ENCODE results near the gene SIGLEC12.
"Not testable (repeated sequence)": the region's sequence is repeated elsewhere in the genome, so short reads cannot be mapped to it uniquely, and the experiment has no call there.

The SIGLEC12 gene

DNA sequence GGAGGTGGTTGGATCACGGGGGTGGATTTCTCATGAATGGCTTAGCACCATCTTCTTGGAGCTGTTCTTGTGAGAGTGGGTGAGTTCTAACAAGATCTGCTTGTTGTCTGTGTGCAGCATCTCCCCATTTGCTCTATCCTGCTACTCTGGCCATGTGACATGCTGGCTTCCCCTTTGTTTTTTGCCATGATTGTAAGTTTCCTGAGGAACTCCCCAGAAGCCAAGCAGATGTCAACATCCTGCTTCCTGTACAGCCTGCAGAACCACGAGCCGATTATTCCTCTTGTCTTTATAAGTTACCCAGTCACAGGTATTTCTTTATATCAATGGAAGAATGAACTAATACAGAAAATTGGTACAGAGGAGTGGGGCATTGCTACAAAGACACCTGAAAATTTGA lies 2.3 kb upstream of the SIGLEC12 start:
- Histone ChIP-seq H3K27me3 (ENCODE audit: control insufficient read depth, insufficient read depth, low read length) (no peaks in the 10 kb centered on the region), H3K27ac (ENCODE audit: low read length) (no peak overlapping the region), H3K9me3 (ENCODE audit: control insufficient read depth, insufficient read depth, low read length) (no peaks in the 10 kb centered on the region), H3K4me3 (ENCODE audit: low read length) (no peak overlapping the region), H3K4me1 (ENCODE audit: control insufficient read depth, insufficient read depth, low read length) (no peaks in the 10 kb centered on the region; the same call in 1 of the 2 replicates), H3K36me3 (ENCODE audit: control insufficient read depth, insufficient read depth, low read length) (no peaks in the 10 kb centered on the region)
- no peak for DNase-seq (ENCODE audit: low read depth, low spot score)
- no CpG with 5 or more reads among the region's 3 CpGs for WGBS (ENCODE audit: insufficient coverage, insufficient read length)

DNA sequence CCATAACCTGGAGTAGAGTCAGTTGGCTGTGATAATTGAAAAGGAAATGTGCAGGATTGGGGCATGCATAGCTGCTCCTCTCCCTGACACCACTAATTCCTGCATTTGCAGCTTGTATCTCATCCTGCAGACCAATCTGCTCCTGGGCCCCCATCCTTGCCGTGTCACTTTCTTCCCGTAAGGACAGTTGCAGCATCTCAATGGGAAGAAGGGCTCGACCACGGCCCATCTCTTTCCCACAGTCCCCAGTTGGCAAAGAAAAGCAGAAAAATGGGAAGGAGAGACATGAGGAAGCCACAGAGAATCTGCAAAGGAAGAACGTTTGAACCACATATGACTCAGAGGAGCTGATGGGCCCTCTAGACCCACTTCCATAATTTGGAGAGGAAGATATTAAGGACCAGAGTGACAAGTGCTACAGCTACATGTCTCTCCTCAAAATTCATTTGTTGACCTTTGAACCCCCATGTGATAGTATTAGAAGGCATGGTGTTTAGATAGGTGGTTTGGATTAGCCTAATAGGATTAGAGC lies 1.8 kb upstream of the SIGLEC12 start:
- no peak overlapping the region for H3K27ac ChIP-seq (ENCODE audit: low read length)
- H3K4me1 ChIP-seq (ENCODE audit: control insufficient read depth, insufficient read depth, low read length): no peaks in the 10 kb centered on the region; the same call in 1 of the 2 replicates
- no peak for DNase-seq (ENCODE audit: low read depth, low spot score)
- H3K36me3 ChIP-seq (ENCODE audit: control insufficient read depth, insufficient read depth, low read length): no peaks in the 10 kb centered on the region
- no CpG with 5 or more reads among the region's 5 CpGs for WGBS (ENCODE audit: insufficient coverage, insufficient read length)
- no peaks in the 10 kb centered on the region for H3K9me3 ChIP-seq (ENCODE audit: control insufficient read depth, insufficient read depth, low read length)
- no peaks in the 10 kb centered on the region for H3K27me3 ChIP-seq (ENCODE audit: control insufficient read depth, insufficient read depth, low read length)
- H3K4me3 ChIP-seq (ENCODE audit: low read length): no peak overlapping the region

DNA sequence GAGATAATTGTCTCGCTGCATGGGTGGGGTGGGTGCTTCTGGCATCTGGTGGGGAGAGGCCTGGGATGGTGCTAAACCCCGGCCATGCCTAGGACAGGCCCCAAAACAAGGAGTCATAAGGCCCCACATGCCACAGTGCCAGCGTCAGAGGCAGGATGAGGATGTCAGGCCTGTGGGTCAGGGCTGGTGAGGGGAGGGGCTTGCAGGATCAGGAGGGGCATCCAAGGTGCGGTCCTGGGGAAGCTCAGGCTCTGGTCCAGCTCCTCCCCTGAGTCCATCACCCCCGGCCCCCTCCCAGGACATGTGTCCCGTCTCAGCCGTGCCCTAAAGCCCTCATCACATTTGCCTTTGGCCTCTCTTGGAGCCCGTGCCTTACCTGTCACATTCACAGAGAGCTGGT lies 669 bp downstream of the SIGLEC12 start:
- not testable (repeated sequence) for H3K36me3 ChIP-seq (ENCODE audit: control insufficient read depth, insufficient read depth, low read length); H3K27ac ChIP-seq (ENCODE audit: low read length); H3K9me3 ChIP-seq (ENCODE audit: control insufficient read depth, insufficient read depth, low read length); H3K4me3 ChIP-seq (ENCODE audit: low read length); H3K4me1 ChIP-seq (ENCODE audit: control insufficient read depth, insufficient read depth, low read length); H3K27me3 ChIP-seq (ENCODE audit: control insufficient read depth, insufficient read depth, low read length); DNase-seq (ENCODE audit: low read depth, low spot score)
- no CpG with 5 or more reads among the region's 8 CpGs for WGBS (ENCODE audit: insufficient coverage, insufficient read length)

DNA sequence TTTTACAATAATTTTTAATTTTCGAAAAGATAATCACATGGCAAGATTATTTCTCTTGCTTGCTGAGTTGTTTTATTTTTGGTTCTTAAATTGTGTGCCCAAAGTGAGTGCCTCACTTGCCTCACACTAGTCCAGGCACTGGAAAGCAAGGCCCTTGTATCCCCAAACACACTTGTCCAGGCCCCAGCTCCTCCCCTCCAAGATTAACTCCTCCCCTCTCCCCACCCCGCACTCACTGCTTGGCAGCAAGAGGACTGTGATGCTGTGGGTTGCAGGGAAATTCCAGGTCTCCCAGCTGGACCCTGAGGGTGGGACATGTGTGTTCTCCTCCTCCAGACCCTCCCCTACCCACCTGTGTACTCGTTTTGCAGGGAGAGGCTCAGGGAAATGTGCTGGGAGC lies 3.9 kb downstream of the SIGLEC12 start:
- Histone ChIP-seq H3K27me3 (ENCODE audit: control insufficient read depth, insufficient read depth, low read length) (no peaks in the 10 kb centered on the region), H3K4me3 (ENCODE audit: low read length) (no peak overlapping the region), H3K4me1 (ENCODE audit: control insufficient read depth, insufficient read depth, low read length) (no peaks in the 10 kb centered on the region; the same call in 1 of the 2 replicates), H3K9me3 (ENCODE audit: control insufficient read depth, insufficient read depth, low read length) (no peaks in the 10 kb centered on the region), H3K27ac (ENCODE audit: low read length) (no peak overlapping the region), H3K36me3 (ENCODE audit: control insufficient read depth, insufficient read depth, low read length) (no peaks in the 10 kb centered on the region)
- no peak for DNase-seq (ENCODE audit: low read depth, low spot score)
- WGBS (ENCODE audit: insufficient coverage, insufficient read length): no CpG with 5 or more reads among the region's 3 CpGs

DNA sequence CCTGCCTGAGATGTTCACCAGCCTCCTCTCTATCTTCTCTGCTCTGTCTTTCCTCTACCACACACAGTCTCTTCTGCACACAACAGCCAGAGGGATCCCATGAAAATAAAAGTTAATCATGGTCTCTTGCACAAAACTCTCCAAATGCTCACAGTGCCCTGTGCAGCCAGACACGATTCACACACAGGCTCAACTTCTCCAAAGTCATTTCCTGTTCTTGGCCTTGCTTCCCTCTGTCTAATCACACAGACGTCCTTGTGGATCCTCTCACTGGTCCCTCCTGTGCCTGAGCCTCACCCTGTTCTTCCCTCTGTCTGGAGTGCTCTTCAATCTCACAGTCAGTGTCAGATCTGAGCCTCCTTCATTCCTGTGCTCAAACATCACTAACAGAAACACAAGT lies 7.8 kb downstream of the SIGLEC12 start:
- Histone ChIP-seq H3K9me3 (ENCODE audit: control insufficient read depth, insufficient read depth, low read length) (no peaks in the 10 kb centered on the region), H3K27ac (ENCODE audit: low read length) (no peak overlapping the region), H3K27me3 (ENCODE audit: control insufficient read depth, insufficient read depth, low read length) (no peaks in the 10 kb centered on the region), H3K36me3 (ENCODE audit: control insufficient read depth, insufficient read depth, low read length) (no peaks in the 10 kb centered on the region), H3K4me3 (ENCODE audit: low read length) (no peak overlapping the region), H3K4me1 (ENCODE audit: control insufficient read depth, insufficient read depth, low read length) (no peaks in the 10 kb centered on the region)
- DNase-seq (ENCODE audit: low read depth, low spot score): no peak
- WGBS (ENCODE audit: insufficient coverage, insufficient read length): no CpG with 5 or more reads among the region's 2 CpGs

DNA sequence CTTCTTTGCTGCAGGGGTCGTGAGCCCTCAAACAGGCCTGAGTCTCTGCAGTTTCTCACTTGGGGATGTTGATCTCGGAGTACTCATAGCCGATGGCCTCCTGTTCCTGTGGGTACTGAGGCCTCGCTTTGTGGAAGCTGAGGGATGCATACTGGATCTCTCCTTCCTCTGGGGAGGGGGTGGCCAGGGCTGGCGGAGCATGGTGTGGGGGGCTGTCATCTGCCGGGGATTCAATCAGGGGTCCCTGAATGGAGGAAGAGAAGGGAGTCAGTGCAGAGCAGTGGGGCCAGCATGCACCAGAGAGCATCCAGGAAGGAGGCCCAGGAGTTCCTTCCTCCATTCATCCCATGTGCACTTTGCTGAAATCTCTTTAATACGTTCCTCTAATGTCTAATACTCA lies 10.0 kb downstream of the SIGLEC12 start:
- Histone ChIP-seq H3K36me3 (ENCODE audit: control insufficient read depth, insufficient read depth, low read length) (no peaks in the 10 kb centered on the region), H3K27ac (ENCODE audit: low read length) (no peak overlapping the region), H3K4me1 (ENCODE audit: control insufficient read depth, insufficient read depth, low read length) (no peaks in the 10 kb centered on the region), H3K9me3 (ENCODE audit: control insufficient read depth, insufficient read depth, low read length) (no peaks in the 10 kb centered on the region), H3K4me3 (ENCODE audit: low read length) (no peak overlapping the region), H3K27me3 (ENCODE audit: control insufficient read depth, insufficient read depth, low read length) (no peaks in the 10 kb centered on the region)
- no CpG with 5 or more reads among the region's 7 CpGs for WGBS (ENCODE audit: insufficient coverage, insufficient read length)
- no peak for DNase-seq (ENCODE audit: low read depth, low spot score)

DNA sequence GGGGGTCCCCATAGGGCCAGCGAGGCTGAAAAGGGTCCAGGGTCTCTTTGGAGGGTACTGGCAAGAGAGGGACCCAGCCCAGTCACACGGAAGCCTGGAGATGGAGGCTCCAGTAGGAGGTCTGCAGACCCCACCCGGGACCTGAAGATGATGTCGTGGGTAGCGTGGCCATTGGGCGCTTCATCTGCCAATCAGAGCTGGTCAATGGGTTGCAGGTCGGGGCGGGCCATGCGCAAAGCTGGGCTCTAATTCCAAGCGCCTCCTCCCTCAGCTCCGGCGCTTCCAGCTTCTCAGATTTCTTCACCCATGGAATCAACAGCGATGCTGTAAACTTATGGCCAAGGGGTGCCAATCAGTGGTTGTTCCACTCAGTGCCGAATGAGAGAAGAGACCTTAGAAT lies 10.9 kb downstream of the SIGLEC12 start:
- no CpG with 5 or more reads among the region's 14 CpGs for WGBS (ENCODE audit: insufficient coverage, insufficient read length)
- Histone ChIP-seq H3K27ac (ENCODE audit: low read length) (no peak overlapping the region), H3K27me3 (ENCODE audit: control insufficient read depth, insufficient read depth, low read length) (no peaks in the 10 kb centered on the region), H3K9me3 (ENCODE audit: control insufficient read depth, insufficient read depth, low read length) (no peaks in the 10 kb centered on the region), H3K4me1 (ENCODE audit: control insufficient read depth, insufficient read depth, low read length) (no peaks in the 10 kb centered on the region), H3K36me3 (ENCODE audit: control insufficient read depth, insufficient read depth, low read length) (no peaks in the 10 kb centered on the region), H3K4me3 (ENCODE audit: low read length) (no peak overlapping the region)
- DNase-seq (ENCODE audit: low read depth, low spot score): no peak

DNA sequence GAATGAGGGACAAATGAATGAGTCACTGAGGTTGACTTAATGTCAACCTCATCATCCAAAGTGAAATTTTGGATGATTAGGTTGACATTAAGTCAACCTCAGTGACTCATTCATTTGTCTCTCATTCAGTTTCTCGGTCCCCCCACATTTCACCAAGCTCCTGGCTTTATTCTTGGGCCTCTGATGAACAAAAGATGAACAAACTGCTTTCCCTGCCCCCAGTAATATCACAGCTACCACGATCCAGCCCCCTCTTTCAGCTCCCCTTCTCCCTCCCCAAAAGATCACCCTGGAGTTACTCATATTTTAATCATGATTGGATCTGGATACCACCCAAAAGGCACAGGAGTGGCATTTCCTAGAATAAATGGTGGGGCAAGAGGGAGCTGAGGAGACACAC lies 12.5 kb downstream of the SIGLEC12 start:
- no peaks in the 10 kb centered on the region for H3K27me3 ChIP-seq (ENCODE audit: control insufficient read depth, insufficient read depth, low read length)
- no peak overlapping the region for H3K4me3 ChIP-seq (ENCODE audit: low read length)
- DNase-seq (ENCODE audit: low read depth, low spot score): no peak
- H3K9me3 ChIP-seq (ENCODE audit: control insufficient read depth, insufficient read depth, low read length): no peaks in the 10 kb centered on the region
- no peaks in the 10 kb centered on the region for H3K4me1 ChIP-seq (ENCODE audit: control insufficient read depth, insufficient read depth, low read length)
- no CpG with 5 or more reads among the region's 2 CpGs for WGBS (ENCODE audit: insufficient coverage, insufficient read length)
- no peaks in the 10 kb centered on the region for H3K36me3 ChIP-seq (ENCODE audit: control insufficient read depth, insufficient read depth, low read length)
- H3K27ac ChIP-seq (ENCODE audit: low read length): no peak overlapping the region

DNA sequence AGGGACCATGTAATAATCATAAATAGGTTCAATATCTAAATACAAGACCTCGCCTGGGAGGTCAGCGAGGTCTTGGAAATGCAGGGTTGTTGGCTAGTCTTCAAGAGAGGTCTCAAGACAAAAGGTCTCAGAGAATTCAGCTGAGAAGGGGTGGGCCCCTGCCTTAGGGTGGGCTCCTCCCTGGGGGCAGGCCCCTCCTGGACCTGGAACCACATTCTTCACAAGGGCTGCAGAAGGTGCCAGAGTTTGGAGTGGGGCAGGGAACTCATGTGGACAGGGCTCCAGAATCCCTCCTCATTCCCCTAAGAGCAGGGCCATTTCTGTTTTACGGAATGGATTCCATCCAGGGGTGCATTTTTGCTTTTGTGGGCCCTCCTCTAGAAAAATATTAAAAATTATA lies 13.1 kb downstream of the SIGLEC12 start:
- no peak for DNase-seq (ENCODE audit: low read depth, low spot score)
- Histone ChIP-seq H3K36me3 (ENCODE audit: control insufficient read depth, insufficient read depth, low read length) (no peaks in the 10 kb centered on the region), H3K27me3 (ENCODE audit: control insufficient read depth, insufficient read depth, low read length) (no peaks in the 10 kb centered on the region), H3K4me3 (ENCODE audit: low read length) (no peak overlapping the region), H3K27ac (ENCODE audit: low read length) (no peak overlapping the region), H3K9me3 (ENCODE audit: control insufficient read depth, insufficient read depth, low read length) (no peaks in the 10 kb centered on the region), H3K4me1 (ENCODE audit: control insufficient read depth, insufficient read depth, low read length) (no peaks in the 10 kb centered on the region)
- no CpG with 5 or more reads among the region's 3 CpGs for WGBS (ENCODE audit: insufficient coverage, insufficient read length)

DNA sequence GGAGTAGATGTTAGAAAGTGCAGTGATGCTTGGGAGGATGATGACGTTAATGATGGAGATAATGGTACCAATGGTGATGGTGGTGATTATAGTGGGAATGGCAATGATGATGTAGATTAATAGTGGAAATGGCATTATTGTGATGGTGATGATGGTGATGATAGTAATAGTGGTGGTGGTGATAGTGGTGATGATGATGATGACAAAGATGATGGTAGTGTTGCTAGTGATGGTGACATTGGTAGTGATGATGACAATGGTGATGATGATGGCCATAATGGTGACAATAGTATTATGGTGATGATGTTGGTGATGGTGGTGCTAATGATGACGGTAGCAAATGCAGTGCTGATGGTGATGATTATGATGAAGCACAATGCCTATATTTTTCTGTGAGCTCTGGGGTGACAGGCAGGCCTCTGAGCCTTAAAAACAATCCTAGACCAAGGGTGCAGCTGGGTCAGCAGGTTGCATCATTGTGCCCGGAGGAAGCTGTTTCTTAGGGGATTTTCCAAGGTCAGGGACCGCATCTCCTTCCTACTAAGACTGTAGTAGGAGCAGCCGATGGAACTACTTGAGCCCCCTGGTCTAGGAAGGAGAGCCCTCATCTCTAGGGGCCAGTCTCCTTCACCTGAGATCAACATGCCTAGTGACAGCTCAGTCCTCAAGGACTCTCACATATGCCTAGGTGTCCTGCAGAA lies 15.5 kb downstream of the SIGLEC12 start:
- no peak overlapping the region for H3K4me3 ChIP-seq (ENCODE audit: low read length)
- no peaks in the 10 kb centered on the region for H3K27me3 ChIP-seq (ENCODE audit: control insufficient read depth, insufficient read depth, low read length)
- H3K27ac ChIP-seq (ENCODE audit: low read length): no peak overlapping the region
- H3K4me1 ChIP-seq (ENCODE audit: control insufficient read depth, insufficient read depth, low read length): no peaks in the 10 kb centered on the region
- DNase-seq (ENCODE audit: low read depth, low spot score): no peak
- H3K9me3 ChIP-seq (ENCODE audit: control insufficient read depth, insufficient read depth, low read length): no peaks in the 10 kb centered on the region
- H3K36me3 ChIP-seq (ENCODE audit: control insufficient read depth, insufficient read depth, low read length): no peaks in the 10 kb centered on the region
- 100% methylated on average over 1 of the region's 5 CpGs for WGBS (ENCODE audit: insufficient coverage, insufficient read length)

DNA sequence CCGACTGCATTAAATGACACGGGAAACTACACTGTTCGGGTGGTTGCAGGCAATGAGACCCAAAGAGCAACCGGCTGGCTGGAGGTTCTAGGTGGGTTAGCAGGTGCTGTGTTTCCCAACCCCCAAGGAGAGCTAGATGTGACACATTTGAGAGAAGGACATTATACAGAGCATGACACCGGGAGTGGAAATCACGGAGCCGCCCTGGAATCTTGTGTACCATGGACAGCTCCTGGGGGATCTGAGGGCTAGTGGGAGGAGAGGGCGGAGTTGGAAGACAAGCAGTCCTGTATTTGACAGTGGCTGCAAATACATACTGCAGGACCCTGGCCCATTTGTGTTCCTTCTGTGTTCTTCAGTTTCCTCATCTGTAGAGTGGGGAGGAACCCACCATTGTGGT lies 21.0 kb downstream of the SIGLEC12 start:
- no peaks in the 10 kb centered on the region for H3K4me1 ChIP-seq (ENCODE audit: control insufficient read depth, insufficient read depth, low read length)
- no peak overlapping the region for H3K4me3 ChIP-seq (ENCODE audit: low read length)
- no peaks in the 10 kb centered on the region for H3K27me3 ChIP-seq (ENCODE audit: control insufficient read depth, insufficient read depth, low read length)
- H3K36me3 ChIP-seq (ENCODE audit: control insufficient read depth, insufficient read depth, low read length): no peaks in the 10 kb centered on the region
- H3K27ac ChIP-seq (ENCODE audit: low read length): no peak overlapping the region
- DNase-seq (ENCODE audit: low read depth, low spot score): peak; percentile 29
- no peaks in the 10 kb centered on the region for H3K9me3 ChIP-seq (ENCODE audit: control insufficient read depth, insufficient read depth, low read length)
- WGBS (ENCODE audit: insufficient coverage, insufficient read length): no CpG with 5 or more reads among the region's 8 CpGs

Measured in iPS DF 6.9 (cell line).